GM23338 (cell line): ENCODE data around the gene F12. TPM values are rescaled to one million over a fixed set of nuclear protein-coding genes. Genes with fewer than 3 reads are reported as not detected.

Source experiments
- ATAC-seq: fragments of 200-7000 bp; cut with Tn5 transposase; 3 replicates; pipeline ENCODE4 v1.9.1; 2020
- DNase-seq: peaks from one replicate; pipeline ENCODE4 v3.0.0-alpha.2; 2015; ENCODE audit warnings: low spot score
- H2AFZ ChIP-seq: fragments of 200-600 bp; sonication (generic); 2 replicates; pipeline ENCODE4 v1.8.0; 2016; ENCODE audit warnings: antibody characterized with exemption, mild to moderate bottlenecking, moderate library complexity
- H3F3A ChIP-seq: fragments of 200-600 bp; sonication (generic); replicated peaks from 2 replicates; pipeline ENCODE4 v1.8.0; 2017; ENCODE audit warnings: antibody characterized with exemption, mixed run types, low read depth
- H3K27ac ChIP-seq: fragments of 200-600 bp; sonication (generic); 2 replicates; pipeline ENCODE4 v1.6.1; 2016; ENCODE audit warnings: low read depth
- H3K27me3 ChIP-seq: fragments of 200-600 bp; sonication (generic); 2 replicates; pipeline ENCODE4 v1.8.0; 2016; ENCODE audit warnings: mild to moderate bottlenecking, mixed run types, moderate library complexity; ENCODE audit not compliant: insufficient read depth
- H3K36me3 ChIP-seq: fragments of 200-600 bp; sonication (generic); 2 replicates; pipeline ENCODE4 v1.8.0; 2016; ENCODE audit warnings: mild to moderate bottlenecking; ENCODE audit not compliant: insufficient read depth
- H3K4me1 ChIP-seq: fragments of 200-600 bp; sonication (generic); 2 replicates; pipeline ENCODE4 v1.8.0; 2016; ENCODE audit warnings: mild to moderate bottlenecking, moderate library complexity; ENCODE audit not compliant: insufficient read depth
- H3K4me2 ChIP-seq: fragments of 200-600 bp; sonication (generic); 2 replicates; pipeline ENCODE4 v1.7.1; 2017; ENCODE audit warnings: mixed run types
- H3K4me3 ChIP-seq: fragments of 200-600 bp; sonication (generic); 2 replicates; pipeline ENCODE4 v1.6.1; 2016; ENCODE audit warnings: mixed run types
- H3K79me2 ChIP-seq: fragments of 200-600 bp; sonication (generic); replicated peaks from 2 replicates; pipeline ENCODE4 v1.8.0; 2017; ENCODE audit warnings: mild to moderate bottlenecking; ENCODE audit not compliant: insufficient read depth
- H3K9me2 ChIP-seq: fragments of 200-600 bp; sonication (generic); 2 replicates; pipeline ENCODE4 v1.8.0; 2017; ENCODE audit not compliant: insufficient read depth
- H4K20me1 ChIP-seq: fragments of 200-600 bp; sonication (generic); replicated peaks from 2 replicates; pipeline ENCODE4 v1.8.0; 2017; ENCODE audit warnings: mild to moderate bottlenecking; ENCODE audit not compliant: insufficient read depth
- H3K27ac Mint-ChIP-seq: 2 replicates; pipeline ENCODE4 v1.8.0; 2020; ENCODE audit warnings: inconsistent platforms, mild to moderate bottlenecking, moderate library complexity, mixed read lengths
- H3K27me3 Mint-ChIP-seq: 3 replicates; pipeline ENCODE4 v1.8.0; 2022; ENCODE audit warnings: low read depth, mild to moderate bottlenecking, moderate library complexity, mixed read lengths, inconsistent platforms; ENCODE audit not compliant: insufficient read depth, poor library complexity
- H3K36me3 Mint-ChIP-seq: 3 replicates; pipeline ENCODE4 v1.8.0; 2021; ENCODE audit warnings: low read depth, mild to moderate bottlenecking, inconsistent platforms, moderate library complexity, mixed read lengths
- H3K4me1 Mint-ChIP-seq: 3 replicates; pipeline ENCODE4 v1.8.0; 2020; ENCODE audit warnings: mild to moderate bottlenecking, inconsistent platforms, mixed read lengths
- H3K4me3 Mint-ChIP-seq: 3 replicates; pipeline ENCODE4 v1.8.0; 2021; ENCODE audit warnings: moderate library complexity, mild to moderate bottlenecking, inconsistent platforms, mixed read lengths
- H3K9me3 Mint-ChIP-seq: 3 replicates; pipeline ENCODE4 v1.8.0; 2020; ENCODE audit warnings: moderate library complexity, mild to moderate bottlenecking, inconsistent platforms, mixed read lengths
- CREB1 ChIP-seq: fragments of 250-450 bp; sonication (Bioruptor Pico); IDR thresholded peaks from 2 replicates; pipeline ENCODE4 v1.5.0; 2020; ENCODE audit warnings: low read depth, mild to moderate bottlenecking, moderate library complexity
- EZH2 ChIP-seq: fragments of 200-600 bp; sonication (generic); IDR thresholded peaks from one replicate; pipeline ENCODE4 v1.8.0; 2017; ENCODE audit warnings: antibody characterized with exemption, mild to moderate bottlenecking, low read depth; ENCODE audit not compliant: unreplicated experiment
- EZH2phosphoT487 ChIP-seq: fragments of 200-600 bp; sonication (generic); IDR thresholded peaks from one replicate; pipeline ENCODE4 v1.8.1; 2018; ENCODE audit warnings: antibody characterized with exemption; ENCODE audit not compliant: unreplicated experiment
- JUNB ChIP-seq: IDR thresholded peaks from one replicate; pipeline ENCODE4 v1.6.1; 2016; ENCODE audit warnings: antibody characterized with exemption; ENCODE audit not compliant: unreplicated experiment
- NANOG ChIP-seq: IDR thresholded peaks from 2 replicates; pipeline ENCODE4 v1.6.1; 2016; ENCODE audit warnings: antibody characterized with exemption, borderline replicate concordance
- POLR2AphosphoS5 ChIP-seq: IDR thresholded peaks from 2 replicates; pipeline ENCODE4 v1.6.1; 2016; ENCODE audit warnings: antibody characterized with exemption, low read depth
- REST ChIP-seq: IDR thresholded peaks from one replicate; pipeline ENCODE4 v1.6.1; 2018; ENCODE audit warnings: antibody characterized with exemption; ENCODE audit not compliant: unreplicated experiment
- STAT1 ChIP-seq: IDR thresholded peaks from one replicate; pipeline ENCODE4 v1.6.1; 2016; ENCODE audit warnings: antibody characterized with exemption; ENCODE audit not compliant: unreplicated experiment
- ZNF114 ChIP-seq: fragments of 250-450 bp; sonication (Bioruptor Pico); IDR thresholded peaks from 2 replicates; pipeline ENCODE4 v1.5.0; 2020; ENCODE audit warnings: mild to moderate bottlenecking, moderate library complexity
- ZNF331 ChIP-seq: fragments of 250-450 bp; sonication (Bioruptor Pico); IDR thresholded peaks from 2 replicates; pipeline ENCODE4 v1.5.0; 2020; ENCODE audit warnings: low read depth, mild to moderate bottlenecking, moderate library complexity
- polyA plus RNA-seq: library from polyadenylated mRNA; unstranded; fragments of >200 nt; fragmentation: Nextera tagmentation; extraction: Ambion mirVana; gene quantifications from 2 replicates; pipeline ENCODE4 v1.2.1, GENCODE V29; 2016
- total RNA-seq: library from RNA; depleted of rRNA; stranded (reverse); fragments of >200 nt; shearing (Covaris generic); gene quantifications from 2 replicates; pipeline ENCODE4 v1.2.3, GENCODE V29; 2014
- TF ChIP-seq, protein P1 (sequence below): IDR thresholded peaks from 2 replicates; pipeline ENCODE4 v1.6.1; 2016; ENCODE audit warnings: antibody characterized with exemption
- TF ChIP-seq, protein P2 (sequence below), 2 experiments: fragments of 200-600 bp in 1 of 2; sonication (generic) in 1 of 2; conservative IDR thresholded peaks; 2 replicates each; pipeline versions ENCODE4 v1.5.1 to v1.6.1; 2016 to 2017; ENCODE audit warnings: antibody characterized with exemption in 2 of 2, low read depth in 2 of 2, mild to moderate bottlenecking in 2 of 2, moderate library complexity in 1 of 2

F12 gene
- total and polyA plus RNA-seq, 2 experiments from 2014 or later: 2.9 to 8.0 TPM

GRCh38 chr5:177385720-177386119 is 23.6 kb downstream of the F12 start (continued):
- TF ChIP-seq REST: no peak
- no peak for TF ChIP-seq ZNF114 (CRISPR knock-in tag)
- no peak for TF ChIP-seq POLR2AphosphoS5
- TF ChIP-seq EZH2phosphoT487: no peak
- no peak for TF ChIP-seq NANOG

DNA sequence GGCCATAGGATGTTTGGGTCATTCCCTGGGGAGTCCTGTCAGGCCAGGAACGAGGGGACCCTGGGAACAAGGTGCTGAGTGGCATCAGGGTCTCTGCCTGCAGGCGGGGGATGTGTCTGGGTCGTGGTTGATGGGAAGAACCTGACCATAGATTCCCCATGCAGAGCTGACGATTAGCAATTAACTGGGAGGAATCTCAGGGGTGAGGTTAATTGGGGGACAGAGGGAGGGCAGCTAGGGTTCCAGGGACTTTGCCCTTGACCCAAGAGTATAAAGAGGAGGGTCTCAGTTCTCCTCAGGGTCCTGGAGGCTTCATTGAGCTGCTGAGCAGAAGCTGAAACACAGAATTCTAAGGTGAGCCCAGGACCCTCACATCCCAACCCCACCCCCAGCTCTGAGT is 25.2 kb downstream of the F12 start, which contains the start of gene SLC34A1:
TSS of gene SLC34A1 (plus strand) at position 301 of the 400 bp plus-strand sequence. CDS start 1,308 bp downstream, outside the sequence.
- no peaks in the 10 kb centered on the region for H3K36me3 ChIP-seq
- no peak within 1 kb of the TSS for H3K27ac ChIP-seq
- H3K4me2 ChIP-seq: no peak within 1 kb of the TSS
- H3K36me3 Mint-ChIP-seq: no peaks in the 10 kb centered on the region; the same call in 2 of the 3 replicates
- H3K4me3 ChIP-seq: no peak within 1 kb of the TSS
- H3K27ac Mint-ChIP-seq: no peak within 1 kb of the TSS
- DNase-seq (no peak), ATAC-seq (no peak)
- H3K9me3 Mint-ChIP-seq: no peaks in the 10 kb centered on the region
- no peaks in the 10 kb centered on the region for H3F3A ChIP-seq
- no peaks in the 10 kb centered on the region for H3K9me2 ChIP-seq
- no peak within 1 kb of the TSS for H2AFZ ChIP-seq
- peaks cover 18% of the 10 kb centered on the region for H3K4me1 Mint-ChIP-seq
- H4K20me1 ChIP-seq: no peaks in the 10 kb centered on the region
- no peak within 1 kb of the TSS for H3K4me3 Mint-ChIP-seq
- H3K27me3 Mint-ChIP-seq: peaks cover 22% of the 10 kb centered on the region
- no peaks in the 10 kb centered on the region for H3K79me2 ChIP-seq
- 0 out of 2 replicates have a peak, but pooled peaks cover 6% of the 10 kb centered on the region for H3K27me3 ChIP-seq
- no peaks in the 10 kb centered on the region for H3K4me1 ChIP-seq
- no peak for TF ChIP-seq STAT1
- TF ChIP-seq ZNF114 (CRISPR knock-in tag): no peak
- TF ChIP-seq EZH2phosphoT487: no peak
- no peak for TF ChIP-seq EZH2
- TF ChIP-seq POLR2AphosphoS5: no peak
- TF ChIP-seq CREB1 (CRISPR knock-in tag): no peak
- TF ChIP-seq, protein P1, sequence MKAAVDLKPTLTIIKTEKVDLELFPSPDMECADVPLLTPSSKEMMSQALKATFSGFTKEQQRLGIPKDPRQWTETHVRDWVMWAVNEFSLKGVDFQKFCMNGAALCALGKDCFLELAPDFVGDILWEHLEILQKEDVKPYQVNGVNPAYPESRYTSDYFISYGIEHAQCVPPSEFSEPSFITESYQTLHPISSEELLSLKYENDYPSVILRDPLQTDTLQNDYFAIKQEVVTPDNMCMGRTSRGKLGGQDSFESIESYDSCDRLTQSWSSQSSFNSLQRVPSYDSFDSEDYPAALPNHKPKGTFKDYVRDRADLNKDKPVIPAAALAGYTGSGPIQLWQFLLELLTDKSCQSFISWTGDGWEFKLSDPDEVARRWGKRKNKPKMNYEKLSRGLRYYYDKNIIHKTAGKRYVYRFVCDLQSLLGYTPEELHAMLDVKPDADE: no peak
- no peak for TF ChIP-seq JUNB
- TF ChIP-seq, protein P2, sequence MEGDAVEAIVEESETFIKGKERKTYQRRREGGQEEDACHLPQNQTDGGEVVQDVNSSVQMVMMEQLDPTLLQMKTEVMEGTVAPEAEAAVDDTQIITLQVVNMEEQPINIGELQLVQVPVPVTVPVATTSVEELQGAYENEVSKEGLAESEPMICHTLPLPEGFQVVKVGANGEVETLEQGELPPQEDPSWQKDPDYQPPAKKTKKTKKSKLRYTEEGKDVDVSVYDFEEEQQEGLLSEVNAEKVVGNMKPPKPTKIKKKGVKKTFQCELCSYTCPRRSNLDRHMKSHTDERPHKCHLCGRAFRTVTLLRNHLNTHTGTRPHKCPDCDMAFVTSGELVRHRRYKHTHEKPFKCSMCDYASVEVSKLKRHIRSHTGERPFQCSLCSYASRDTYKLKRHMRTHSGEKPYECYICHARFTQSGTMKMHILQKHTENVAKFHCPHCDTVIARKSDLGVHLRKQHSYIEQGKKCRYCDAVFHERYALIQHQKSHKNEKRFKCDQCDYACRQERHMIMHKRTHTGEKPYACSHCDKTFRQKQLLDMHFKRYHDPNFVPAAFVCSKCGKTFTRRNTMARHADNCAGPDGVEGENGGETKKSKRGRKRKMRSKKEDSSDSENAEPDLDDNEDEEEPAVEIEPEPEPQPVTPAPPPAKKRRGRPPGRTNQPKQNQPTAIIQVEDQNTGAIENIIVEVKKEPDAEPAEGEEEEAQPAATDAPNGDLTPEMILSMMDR (conservative IDR thresholded peaks at IDR 0.05; ENCODE audit: low read depth in 2 of 2): no peak
- TF ChIP-seq ZNF331 (CRISPR knock-in tag): no peak
- TF ChIP-seq REST: no peak
- TF ChIP-seq NANOG: no peak
